Measurements from ENCODE around the gene ARHGEF17.
"Not testable (repeated sequence)": the region's sequence is repeated elsewhere in the genome, so short reads cannot be mapped to it uniquely, and the experiment has no call there.

The ARHGEF17 gene

GRCh38 chr11:73308003-73308960 lies at the start of gene ARHGEF17:
Gene ARHGEF17 (plus strand): TSS chr11:73308276. CDS start chr11:73308639, 363 bp downstream.
- DNase-seq = peak; percentile 70

- peak; percentile 0 for DNase-seq
These were observed 48.5 kb upstream of the ARHGEF17 start for GRCh38 chr11:73259406-73260126.

- DNase-seq = no peak
These were observed 48.0 kb upstream of the ARHGEF17 start for GRCh38 chr11:73260127-73260457.

GRCh38 chr11:73262851-73263495 lies 45.1 kb upstream of the ARHGEF17 start:
- peak; percentile 40 for DNase-seq

GRCh38 chr11:73263640-73264039 lies 44.4 kb upstream of the ARHGEF17 start:
- no peak for DNase-seq

GRCh38 chr11:73265278-73265810 lies 42.7 kb upstream of the ARHGEF17 start:
- DNase-seq = peak; percentile 70

GRCh38 chr11:73265853-73266645 lies 42.0 kb upstream of the ARHGEF17 start:
- no peak for DNase-seq

GRCh38 chr11:73266646-73267020 lies 41.4 kb upstream of the ARHGEF17 start:
- no peak for DNase-seq

- DNase-seq = no peak
These were observed 40.8 kb upstream of the ARHGEF17 start for GRCh38 chr11:73267122-73267846.

- no peak for DNase-seq
These were observed 40.1 kb upstream of the ARHGEF17 start for GRCh38 chr11:73267906-73268540.

- no peak for DNase-seq
These were observed 39.3 kb upstream of the ARHGEF17 start for GRCh38 chr11:73268671-73269271.

GRCh38 chr11:73269459-73270015 lies 38.5 kb upstream of the ARHGEF17 start:
- no peak for DNase-seq

- DNase-seq = peak; percentile 0
These were observed 37.8 kb upstream of the ARHGEF17 start for GRCh38 chr11:73270016-73270854.

- peak; percentile 0 for DNase-seq
These were observed 37.1 kb upstream of the ARHGEF17 start for GRCh38 chr11:73270855-73271477.

GRCh38 chr11:73271478-73271865 lies 36.6 kb upstream of the ARHGEF17 start:
- DNase-seq = not testable (repeated sequence)

GRCh38 chr11:73271936-73272679 lies 36.0 kb upstream of the ARHGEF17 start, which contains the start of gene P2RY6:
Gene P2RY6 (plus strand): TSS chr11:73272338. CDS start chr11:73296519, 24,181 bp downstream.
- DNase-seq = peak; percentile 39

- DNase-seq = no peak
These were observed 35.4 kb upstream of the ARHGEF17 start for GRCh38 chr11:73272680-73273038.
